ENCODE data around the gene PDRG1. TPM values are rescaled to one million over a fixed set of nuclear protein-coding genes. Genes with fewer than 3 reads are reported as not detected.

Gene PDRG1
- total and polyA plus RNA-seq, 2 donors from 2014 or later, result 10.4 to 22.5 TPM

DNA sequence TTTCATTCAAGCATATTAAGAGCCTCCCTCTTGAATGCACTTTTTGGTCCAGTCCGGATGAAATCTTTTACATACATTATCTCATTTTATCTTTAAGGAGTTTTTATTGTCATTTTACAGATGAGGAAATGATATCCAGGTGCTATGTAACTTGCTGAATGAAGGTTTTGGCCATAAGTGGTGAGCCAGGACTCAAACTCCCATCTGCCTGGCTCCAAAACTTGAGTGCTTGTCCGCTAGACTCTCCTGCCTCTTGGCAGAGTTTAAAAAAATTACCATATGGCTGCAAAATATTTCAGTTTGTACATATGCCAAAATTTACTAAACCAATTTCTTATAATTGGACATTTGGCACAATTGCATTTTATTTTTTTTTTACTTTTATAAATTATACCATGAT lies 12.2 kb downstream of the PDRG1 start:
- H3K27me3 ChIP-seq (ENCODE audit: control insufficient read depth, insufficient read depth, low read length), result no peaks in the 10 kb centered on the region
- no peaks in the 10 kb centered on the region for H3K4me1 ChIP-seq (ENCODE audit: control insufficient read depth in 2 of 3, insufficient read depth in 2 of 3, low read depth in 1 of 3, low read length in 3 of 3)
- no peak overlapping the region for H3K9ac ChIP-seq (ENCODE audit: low read length in 3 of 3)
- no peak for DNase-seq
- H3K36me3 ChIP-seq (ENCODE audit: control insufficient read depth in 2 of 3, insufficient read depth in 3 of 3, low read length in 3 of 3), result peaks cover 0 to 10% (median 6%) of the 10 kb centered on the region in 3 donors
- no peaks in the 10 kb centered on the region for H3K9me3 ChIP-seq (ENCODE audit: control insufficient read depth in 2 of 3, insufficient read depth in 1 of 3, low read length in 3 of 3)
- no peak overlapping the region for H3K27ac ChIP-seq (ENCODE audit: low read depth in 2 of 2, low read length in 2 of 2)
- TF ChIP-seq, protein P1, sequence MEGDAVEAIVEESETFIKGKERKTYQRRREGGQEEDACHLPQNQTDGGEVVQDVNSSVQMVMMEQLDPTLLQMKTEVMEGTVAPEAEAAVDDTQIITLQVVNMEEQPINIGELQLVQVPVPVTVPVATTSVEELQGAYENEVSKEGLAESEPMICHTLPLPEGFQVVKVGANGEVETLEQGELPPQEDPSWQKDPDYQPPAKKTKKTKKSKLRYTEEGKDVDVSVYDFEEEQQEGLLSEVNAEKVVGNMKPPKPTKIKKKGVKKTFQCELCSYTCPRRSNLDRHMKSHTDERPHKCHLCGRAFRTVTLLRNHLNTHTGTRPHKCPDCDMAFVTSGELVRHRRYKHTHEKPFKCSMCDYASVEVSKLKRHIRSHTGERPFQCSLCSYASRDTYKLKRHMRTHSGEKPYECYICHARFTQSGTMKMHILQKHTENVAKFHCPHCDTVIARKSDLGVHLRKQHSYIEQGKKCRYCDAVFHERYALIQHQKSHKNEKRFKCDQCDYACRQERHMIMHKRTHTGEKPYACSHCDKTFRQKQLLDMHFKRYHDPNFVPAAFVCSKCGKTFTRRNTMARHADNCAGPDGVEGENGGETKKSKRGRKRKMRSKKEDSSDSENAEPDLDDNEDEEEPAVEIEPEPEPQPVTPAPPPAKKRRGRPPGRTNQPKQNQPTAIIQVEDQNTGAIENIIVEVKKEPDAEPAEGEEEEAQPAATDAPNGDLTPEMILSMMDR (IDR thresholded peaks at IDR 0.05; ENCODE audit: borderline replicate concordance, extremely low read depth, insufficient read depth), result no peak
- intact Hi-C loops (cut with DNase I), result no loop called here
- FAIRE-seq, result no peak
- H3K4me3 ChIP-seq (ENCODE audit: low read length in 3 of 3), result no peak overlapping the region

DNA sequence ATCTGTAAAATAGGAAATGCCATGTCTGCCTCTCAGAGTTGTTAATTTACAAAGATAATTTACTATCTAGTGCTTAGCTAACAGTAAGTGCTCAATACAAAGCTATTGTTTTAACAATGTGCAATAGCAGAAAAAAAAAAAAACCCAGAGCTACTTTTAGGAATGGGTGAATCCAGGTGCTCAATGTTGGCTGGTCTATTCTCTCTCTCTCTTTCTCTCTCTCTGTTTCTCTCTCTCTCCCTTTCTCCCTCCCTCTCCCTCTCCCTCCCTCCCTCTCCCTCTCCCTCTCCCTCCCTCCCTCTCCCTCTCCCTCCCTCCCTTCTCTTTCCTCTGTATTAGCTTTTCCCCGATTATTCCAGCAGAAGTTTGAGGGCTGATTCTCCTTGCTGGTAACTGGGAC lies 14.0 kb downstream of the PDRG1 start:
- Histone ChIP-seq H3K27ac (ENCODE audit: low read depth in 2 of 2, low read length in 2 of 2) (no peak overlapping the region), H3K4me3 (ENCODE audit: low read length in 3 of 3) (no peak overlapping the region), H3K4me1 (ENCODE audit: control insufficient read depth in 2 of 3, insufficient read depth in 2 of 3, low read depth in 1 of 3, low read length in 3 of 3) (no peaks in the 10 kb centered on the region), H3K36me3 (ENCODE audit: control insufficient read depth in 2 of 3, insufficient read depth in 3 of 3, low read length in 3 of 3) (peaks cover 0 to 7% (median 0%) of the 10 kb centered on the region in 3 donors), H3K27me3 (ENCODE audit: control insufficient read depth, insufficient read depth, low read length) (no peaks in the 10 kb centered on the region), H3K9me3 (ENCODE audit: control insufficient read depth in 2 of 3, insufficient read depth in 1 of 3, low read length in 3 of 3) (no peaks in the 10 kb centered on the region), H3K9ac (ENCODE audit: low read length in 3 of 3) (no peak overlapping the region)
- FAIRE-seq (no peak), DNase-seq (no peak)
- intact Hi-C loops (cut with DNase I), result no loop called here
- TF ChIP-seq, protein P1 (IDR thresholded peaks at IDR 0.05; ENCODE audit: borderline replicate concordance, extremely low read depth, insufficient read depth), result no peak

DNA sequence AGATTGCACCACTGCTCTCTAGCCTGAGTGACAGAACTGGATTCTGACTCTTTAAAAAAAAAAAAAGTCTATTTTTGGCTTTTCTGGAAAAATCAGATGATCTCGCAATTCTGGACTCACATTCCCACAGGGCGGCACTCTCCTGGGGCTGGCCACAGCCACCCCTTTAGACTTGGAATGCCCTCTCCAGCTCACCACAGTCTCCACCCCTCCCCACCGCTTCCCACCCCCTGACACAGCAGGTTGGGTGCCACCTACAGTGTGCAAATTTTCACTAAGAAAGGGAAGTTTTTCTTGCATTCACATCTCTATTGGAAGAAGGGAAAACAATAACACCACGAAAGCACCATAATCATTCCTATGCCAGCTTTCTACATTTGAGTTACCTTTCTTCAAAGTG lies 15.4 kb downstream of the PDRG1 start:
- H3K9ac ChIP-seq (ENCODE audit: low read length in 3 of 3), result no peak overlapping the region
- intact Hi-C loops (cut with DNase I), result no loop called here
- no peaks in the 10 kb centered on the region for H3K27me3 ChIP-seq (ENCODE audit: control insufficient read depth, insufficient read depth, low read length)
- no peak overlapping the region for H3K4me3 ChIP-seq (ENCODE audit: low read length in 3 of 3)
- no peaks in the 10 kb centered on the region for H3K4me1 ChIP-seq (ENCODE audit: control insufficient read depth in 2 of 3, insufficient read depth in 2 of 3, low read depth in 1 of 3, low read length in 3 of 3)
- DNase-seq, result no peak
- no peak overlapping the region for H3K27ac ChIP-seq (ENCODE audit: low read depth in 2 of 2, low read length in 2 of 2)
- H3K36me3 ChIP-seq (ENCODE audit: control insufficient read depth in 2 of 3, insufficient read depth in 3 of 3, low read length in 3 of 3), result no peaks in the 10 kb centered on the region
- no peak for FAIRE-seq
- no peaks in the 10 kb centered on the region for H3K9me3 ChIP-seq (ENCODE audit: control insufficient read depth in 2 of 3, insufficient read depth in 1 of 3, low read length in 3 of 3)
- TF ChIP-seq, protein P1 (IDR thresholded peaks at IDR 0.05; ENCODE audit: borderline replicate concordance, extremely low read depth, insufficient read depth), result no peak

Data from kidney (tissue), 14 donors.